DND-41 (cell line): ENCODE results near the gene ST6GALNAC2.

Experiments
- CTCF ChIP-seq: IDR thresholded peaks from 2 replicates; pipeline ENCODE4 v1.5.1; 2012; ENCODE audit warnings: borderline replicate concordance, low read length, moderate library complexity, mild to moderate bottlenecking; ENCODE audit not compliant: poor library complexity, severe bottlenecking; ENCODE audit errors: extremely low read depth
- EZH2 ChIP-seq: IDR thresholded peaks from 3 replicates; pipeline ENCODE4 v1.6.1; 2012; ENCODE audit warnings: borderline replicate concordance, low read depth, mild to moderate bottlenecking, moderate library complexity, low read length, inconsistent platforms; ENCODE audit not compliant: severe bottlenecking

GRCh38 chr17:76538281-76538931, 47.3 kb downstream of the ST6GALNAC2 start:
- TF ChIP-seq CTCF (no peak), EZH2 (no peak)
